ENCODE measurements around the gene MORF4L2.

The MORF4L2 gene

DNA sequence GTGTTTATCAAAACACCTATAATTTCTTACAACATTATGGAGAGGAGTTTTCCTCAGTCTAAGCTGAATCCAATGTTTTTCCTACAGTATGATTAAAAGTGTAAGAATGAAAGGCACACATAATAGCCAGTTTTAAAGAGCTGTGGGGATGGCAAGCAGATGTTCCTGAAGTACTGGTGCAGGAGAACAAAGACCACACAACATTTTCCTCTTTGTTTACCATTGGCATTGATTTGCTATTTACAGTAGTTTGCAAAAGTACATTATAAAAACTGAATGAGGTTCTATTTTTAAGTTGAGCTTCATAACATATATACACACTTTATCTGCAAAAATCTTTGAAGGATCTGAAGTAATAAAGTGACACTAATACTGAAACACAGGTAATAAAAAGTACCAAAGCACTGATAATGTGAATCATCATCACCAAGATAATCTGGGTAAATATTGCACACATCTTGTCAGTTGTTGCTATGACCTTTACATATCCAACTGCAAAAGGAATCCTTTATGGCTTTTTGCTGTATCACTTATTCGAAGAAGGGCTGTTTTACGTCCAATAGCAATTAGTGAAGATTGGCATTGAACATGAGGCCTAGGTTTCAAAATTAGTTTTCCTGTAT, 35.2 kb downstream of the MORF4L2 start:
- DNase-seq (no peak), ATAC-seq (ENCODE audit: insufficient read depth, low read depth) (no peak)
- Histone ChIP-seq H3K27me3 (ENCODE audit: insufficient read depth, low read length, poor library complexity) (no peaks in the 10 kb centered on the region), H3K36me3 (ENCODE audit: insufficient read depth, low read length) (no peaks in the 10 kb centered on the region), H3K9me3 (ENCODE audit: insufficient read depth, low read length, severe bottlenecking) (no peaks in the 10 kb centered on the region), H3K4me1 (ENCODE audit: insufficient read depth, low read length) (no peaks in the 10 kb centered on the region), H3K27ac (ENCODE audit: low read length) (no peak overlapping the region), H3K4me2 (ENCODE audit: insufficient read depth, low read length) (no peak overlapping the region), H2AFZ (ENCODE audit: low read depth, low read length) (no peak overlapping the region), H4K20me1 (ENCODE audit: insufficient read depth, low read length) (no peaks in the 10 kb centered on the region), H3K79me2 (ENCODE audit: insufficient read depth, low read length) (no peaks in the 10 kb centered on the region), H3K4me3 (ENCODE audit: low read depth in 1 of 2, low read length in 2 of 2) (no peak overlapping the region), H3K9ac (ENCODE audit: low read depth, low read length) (no peak overlapping the region)
- TF ChIP-seq CTCF (IDR thresholded peaks at IDR 0.05; ENCODE audit: borderline replicate concordance, extremely low read depth, low read length, poor library complexity, severe bottlenecking) (no peak), EZH2 (IDR thresholded peaks at IDR 0.05; ENCODE audit: borderline replicate concordance, low read depth, low read length, severe bottlenecking) (no peak)

DNA sequence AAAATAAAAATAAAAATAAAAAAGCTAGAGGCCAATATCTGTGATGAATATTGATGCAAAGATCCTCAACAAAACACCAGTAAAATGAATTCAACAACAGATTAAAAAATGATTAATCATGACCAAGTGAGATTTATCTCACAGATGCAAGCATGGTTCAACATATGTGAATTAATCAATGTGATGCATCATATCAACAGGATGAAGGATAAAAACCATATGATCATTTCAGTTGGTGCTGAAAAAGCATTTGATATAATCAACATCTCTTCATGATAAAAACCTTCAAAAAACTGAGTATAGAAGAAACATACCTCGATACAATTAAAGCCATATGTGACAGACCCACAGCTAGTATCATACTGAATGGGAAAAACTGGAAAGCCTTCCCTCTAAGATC, 38.9 kb downstream of the MORF4L2 start:
- Histone ChIP-seq H3K9me3 (ENCODE audit: insufficient read depth, low read length, severe bottlenecking) (no peaks in the 10 kb centered on the region), H3K79me2 (ENCODE audit: insufficient read depth, low read length) (no peaks in the 10 kb centered on the region), H3K27ac (ENCODE audit: low read length) (no peak overlapping the region), H2AFZ (ENCODE audit: low read depth, low read length) (no peak overlapping the region), H4K20me1 (ENCODE audit: insufficient read depth, low read length) (no peaks in the 10 kb centered on the region), H3K4me2 (ENCODE audit: insufficient read depth, low read length) (no peak overlapping the region), H3K4me1 (ENCODE audit: insufficient read depth, low read length) (no peaks in the 10 kb centered on the region), H3K27me3 (ENCODE audit: insufficient read depth, low read length, poor library complexity) (no peaks in the 10 kb centered on the region), H3K9ac (ENCODE audit: low read depth, low read length) (no peak overlapping the region), H3K4me3 (ENCODE audit: low read depth in 1 of 2, low read length in 2 of 2) (no peak overlapping the region), H3K36me3 (ENCODE audit: insufficient read depth, low read length) (no peaks in the 10 kb centered on the region)
- no peak for TF ChIP-seq EZH2 (IDR thresholded peaks at IDR 0.05; ENCODE audit: borderline replicate concordance, low read depth, low read length, severe bottlenecking)
- no peak for TF ChIP-seq CTCF (IDR thresholded peaks at IDR 0.05; ENCODE audit: borderline replicate concordance, extremely low read depth, low read length, poor library complexity, severe bottlenecking)
- ATAC-seq (ENCODE audit: insufficient read depth, low read depth) (no peak), DNase-seq (no peak)

DNA sequence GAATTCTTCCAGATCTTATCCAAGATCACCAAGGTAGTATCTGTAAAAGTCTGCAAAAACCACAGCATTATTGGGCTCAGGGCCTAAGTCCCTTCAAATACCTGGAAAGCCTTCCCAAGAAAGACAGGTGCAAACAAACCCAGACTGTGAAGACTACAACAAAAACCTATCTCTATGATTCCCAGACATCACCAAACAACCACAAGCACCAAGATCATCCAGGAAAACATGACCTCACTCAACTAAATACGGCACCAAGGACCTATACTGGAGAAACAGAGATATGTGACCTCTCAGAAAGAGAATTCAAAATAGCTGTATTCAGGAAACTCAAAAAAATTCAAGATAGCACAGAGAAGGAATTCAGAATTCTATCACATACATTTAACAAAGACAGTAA, 42.4 kb downstream of the MORF4L2 start:
- Histone ChIP-seq H3K27ac (ENCODE audit: low read length) (no peak overlapping the region), H3K9ac (ENCODE audit: low read depth, low read length) (no peak overlapping the region), H3K36me3 (ENCODE audit: insufficient read depth, low read length) (no peaks in the 10 kb centered on the region), H3K9me3 (ENCODE audit: insufficient read depth, low read length, severe bottlenecking) (no peaks in the 10 kb centered on the region), H2AFZ (ENCODE audit: low read depth, low read length) (no peak overlapping the region), H4K20me1 (ENCODE audit: insufficient read depth, low read length) (no peaks in the 10 kb centered on the region), H3K4me3 (ENCODE audit: low read depth in 1 of 2, low read length in 2 of 2) (no peak overlapping the region), H3K4me2 (ENCODE audit: insufficient read depth, low read length) (no peak overlapping the region), H3K4me1 (ENCODE audit: insufficient read depth, low read length) (no peaks in the 10 kb centered on the region), H3K27me3 (ENCODE audit: insufficient read depth, low read length, poor library complexity) (no peaks in the 10 kb centered on the region), H3K79me2 (ENCODE audit: insufficient read depth, low read length) (no peaks in the 10 kb centered on the region)
- DNase-seq (no peak), ATAC-seq (ENCODE audit: insufficient read depth, low read depth) (no peak)
- TF ChIP-seq EZH2 (IDR thresholded peaks at IDR 0.05; ENCODE audit: borderline replicate concordance, low read depth, low read length, severe bottlenecking) (no peak), CTCF (IDR thresholded peaks at IDR 0.05; ENCODE audit: borderline replicate concordance, extremely low read depth, low read length, poor library complexity, severe bottlenecking) (no peak)

Data from DND-41 (cell line).